OCI-LY7 (cell line): ENCODE measurements around the gene SNAP91. TPM values are rescaled to one million over a fixed set of nuclear protein-coding genes. Genes with fewer than 3 reads are reported as not detected.
"Not testable (repeated sequence)": the region's sequence is repeated elsewhere in the genome, so short reads cannot be mapped to it uniquely, and the experiment has no call there.

ENCODE experiments used
- BruUV-seq: library from RNA; stranded (reverse); fragments of 400-500 nt; replicated peaks from 2 replicates; lab custom pipeline; 2021; lab: Mats Ljungman, UMichigan
- CTCF ChIA-PET: fragments of 300-600 bp; sonication (Branson Sonifier 250); formaldehyde crosslinking; loops from one replicate; lab custom pipeline; 2022; ENCODE audit warnings: antibody characterized with exemption; ENCODE audit not compliant: unreplicated experiment; lab: Charles Lee
- POLR2A ChIA-PET: fragments of 300-600 bp; sonication (Branson Sonifier 250); formaldehyde crosslinking; loops from one replicate; lab custom pipeline; 2022; ENCODE audit warnings: antibody characterized with exemption; lab: Charles Lee
- DNase-seq: peaks from one replicate; pipeline ENCODE4 v3.0.0-alpha.2; 2015; ENCODE audit warnings: low spot score
- H2AFZ ChIP-seq: fragments of 200-600 bp; sonication (generic), shearing (Covaris generic); 2 replicates; pipeline ENCODE4 v1.6.1; 2014; ENCODE audit warnings: mild to moderate bottlenecking, antibody characterized with exemption, low read length, moderate library complexity
- H3K27ac ChIP-seq: fragments of 200-600 bp; sonication (generic); 2 replicates; pipeline ENCODE4 v1.5.1; 2014; ENCODE audit warnings: mixed run types, low read depth, mild to moderate bottlenecking, moderate library complexity, low read length, inconsistent platforms; ENCODE audit not compliant: poor library complexity, severe bottlenecking
- H3K36me3 ChIP-seq: fragments of 200-600 bp; sonication (generic); 2 replicates; pipeline ENCODE4 v1.6.1; 2014; ENCODE audit warnings: mild to moderate bottlenecking, antibody characterized with exemption, low read length, moderate library complexity, mixed read lengths; ENCODE audit not compliant: insufficient read depth
- H3K4me1 ChIP-seq: fragments of 200-600 bp; sonication (generic); 2 replicates; pipeline ENCODE4 v1.5.1; 2014; ENCODE audit warnings: mild to moderate bottlenecking, low read length; ENCODE audit not compliant: insufficient read depth, poor library complexity, severe bottlenecking
- H3K4me2 ChIP-seq: fragments of 200-600 bp; sonication (generic); 2 replicates; pipeline ENCODE4 v1.6.1; 2014; ENCODE audit warnings: mild to moderate bottlenecking, low read length
- H3K4me3 ChIP-seq: fragments of 200-600 bp; sonication (generic); 2 replicates; pipeline ENCODE4 v1.5.1; 2014; ENCODE audit warnings: mild to moderate bottlenecking, low read depth, low read length; ENCODE audit not compliant: poor library complexity, severe bottlenecking
- H3K79me2 ChIP-seq: fragments of 200-600 bp; sonication (generic); 2 replicates; pipeline ENCODE4 v1.6.1; 2016; ENCODE audit warnings: low read depth, mild to moderate bottlenecking, low read length, moderate library complexity, mixed read lengths; ENCODE audit not compliant: insufficient read depth
- H3K9me2 ChIP-seq: fragments of 200-600 bp; sonication (generic); 2 replicates; pipeline ENCODE4 v1.6.1; 2016; ENCODE audit warnings: mild to moderate bottlenecking, low read length, mixed read lengths; ENCODE audit not compliant: insufficient read depth
- H3K9me3 ChIP-seq: fragments of 200-600 bp; sonication (generic); 2 replicates; pipeline ENCODE4 v1.6.1; 2014; ENCODE audit warnings: mild to moderate bottlenecking, mixed run types, low read length, mixed read lengths
- H4K20me1 ChIP-seq: fragments of 200-600 bp; sonication (generic); 2 replicates; pipeline ENCODE4 v1.6.1; 2014; ENCODE audit warnings: mild to moderate bottlenecking, antibody characterized with exemption, low read length, moderate library complexity, mixed read lengths; ENCODE audit not compliant: insufficient read depth
- EZH2phosphoT487 ChIP-seq: fragments of 200-600 bp; sonication (generic); IDR thresholded peaks from 2 replicates; pipeline ENCODE4 v1.6.1; 2018; ENCODE audit warnings: low read depth, borderline replicate concordance, mild to moderate bottlenecking, mixed run types, antibody characterized with exemption, low read length, moderate library complexity, mixed read lengths
- intact Hi-C: fragments of 100-400 bp; cut with micrococcal nuclease; formaldehyde crosslinking; loops from one replicate; pipeline ENCODE4 v1.10.0; 2022; ENCODE audit not compliant: unreplicated experiment
- total RNA-seq, 2 experiments: library from RNA; depleted of rRNA in 1 of 2; stranded (reverse); fragments of >200 nt in 1 of 2; shearing (Covaris generic) in 1 of 2; gene quantifications; 2 replicates each; pipeline ENCODE4 v1.2.3, GENCODE V29; 2014 to 2022
- TF ChIP-seq, protein P1 (sequence below): fragments of 200-600 bp; sonication (generic); conservative IDR thresholded peaks from 2 replicates; pipeline ENCODE4 v1.5.1; 2014; ENCODE audit warnings: mild to moderate bottlenecking, antibody characterized with exemption, low read length, moderate library complexity, mixed read lengths

The SNAP91 gene
- total RNA-seq, 2 experiments from 2014 or later = not detected

DNA sequence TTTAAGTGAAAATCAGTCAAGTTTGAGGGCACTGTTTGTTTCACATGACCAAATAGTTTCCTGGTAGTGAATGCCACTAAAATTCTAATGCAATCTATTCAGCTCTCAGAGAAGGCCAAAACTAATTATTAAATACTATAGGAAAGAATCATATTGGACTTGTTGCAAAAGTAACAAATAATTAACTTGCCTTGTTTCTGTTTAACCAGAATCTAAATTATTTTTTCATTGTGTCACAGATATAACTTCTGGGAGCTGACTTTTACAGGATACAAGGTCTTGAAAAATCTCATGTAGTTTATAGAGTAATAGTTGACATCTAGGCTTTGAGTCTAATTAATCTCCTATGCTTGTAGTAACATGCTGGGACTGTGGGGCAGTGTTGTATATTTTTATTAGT is 152.0 kb downstream of the SNAP91 start:
- Histone ChIP-seq H4K20me1 (no peaks in the 10 kb centered on the region), H3K4me3 (no peak overlapping the region), H3K27ac (no peak overlapping the region), H3K79me2 (no peaks in the 10 kb centered on the region), H3K9me3 (no peaks in the 10 kb centered on the region), H3K4me1 (no peaks in the 10 kb centered on the region), H3K9me2 (no peaks in the 10 kb centered on the region), H2AFZ (no peak overlapping the region), H3K36me3 (no peaks in the 10 kb centered on the region), H3K4me2 (no peak overlapping the region)
- intact Hi-C loops = no loop called here
- CTCF ChIA-PET = no interaction called here
- POLR2A ChIA-PET = no interaction called here
- TF ChIP-seq, protein P1, sequence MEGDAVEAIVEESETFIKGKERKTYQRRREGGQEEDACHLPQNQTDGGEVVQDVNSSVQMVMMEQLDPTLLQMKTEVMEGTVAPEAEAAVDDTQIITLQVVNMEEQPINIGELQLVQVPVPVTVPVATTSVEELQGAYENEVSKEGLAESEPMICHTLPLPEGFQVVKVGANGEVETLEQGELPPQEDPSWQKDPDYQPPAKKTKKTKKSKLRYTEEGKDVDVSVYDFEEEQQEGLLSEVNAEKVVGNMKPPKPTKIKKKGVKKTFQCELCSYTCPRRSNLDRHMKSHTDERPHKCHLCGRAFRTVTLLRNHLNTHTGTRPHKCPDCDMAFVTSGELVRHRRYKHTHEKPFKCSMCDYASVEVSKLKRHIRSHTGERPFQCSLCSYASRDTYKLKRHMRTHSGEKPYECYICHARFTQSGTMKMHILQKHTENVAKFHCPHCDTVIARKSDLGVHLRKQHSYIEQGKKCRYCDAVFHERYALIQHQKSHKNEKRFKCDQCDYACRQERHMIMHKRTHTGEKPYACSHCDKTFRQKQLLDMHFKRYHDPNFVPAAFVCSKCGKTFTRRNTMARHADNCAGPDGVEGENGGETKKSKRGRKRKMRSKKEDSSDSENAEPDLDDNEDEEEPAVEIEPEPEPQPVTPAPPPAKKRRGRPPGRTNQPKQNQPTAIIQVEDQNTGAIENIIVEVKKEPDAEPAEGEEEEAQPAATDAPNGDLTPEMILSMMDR = no peak
- no peak for TF ChIP-seq EZH2phosphoT487
- no TSS peak for BruUV-seq
- DNase-seq = no peak

DNA sequence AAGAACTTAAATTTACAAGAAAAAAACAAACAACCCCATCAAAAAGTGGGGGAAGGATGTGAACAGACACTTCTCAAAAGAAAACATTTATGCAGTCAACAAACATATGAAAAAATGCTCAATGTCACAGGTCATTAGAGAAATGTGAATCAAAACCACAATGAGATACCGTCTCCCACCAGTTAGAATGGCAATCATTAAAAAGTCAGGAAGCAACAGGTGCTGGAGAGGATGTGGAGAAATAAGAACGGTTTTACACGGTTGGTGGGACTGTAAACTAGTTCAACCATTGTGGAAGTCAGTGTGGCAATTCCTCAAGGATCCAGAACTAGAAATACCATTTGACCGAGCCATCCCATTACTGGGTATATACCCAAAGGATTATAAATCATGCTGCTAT is 157.2 kb downstream of the SNAP91 start:
- H3K9me3 ChIP-seq, POLR2A ChIA-PET, H2AFZ ChIP-seq, CTCF ChIA-PET, H3K79me2 ChIP-seq, H4K20me1 ChIP-seq, intact Hi-C loops, H3K4me1 ChIP-seq, BruUV-seq, H3K4me2 ChIP-seq, H3K27ac ChIP-seq, DNase-seq, H3K36me3 ChIP-seq, H3K4me3 ChIP-seq, H3K9me2 ChIP-seq: not testable (repeated sequence)

DNA sequence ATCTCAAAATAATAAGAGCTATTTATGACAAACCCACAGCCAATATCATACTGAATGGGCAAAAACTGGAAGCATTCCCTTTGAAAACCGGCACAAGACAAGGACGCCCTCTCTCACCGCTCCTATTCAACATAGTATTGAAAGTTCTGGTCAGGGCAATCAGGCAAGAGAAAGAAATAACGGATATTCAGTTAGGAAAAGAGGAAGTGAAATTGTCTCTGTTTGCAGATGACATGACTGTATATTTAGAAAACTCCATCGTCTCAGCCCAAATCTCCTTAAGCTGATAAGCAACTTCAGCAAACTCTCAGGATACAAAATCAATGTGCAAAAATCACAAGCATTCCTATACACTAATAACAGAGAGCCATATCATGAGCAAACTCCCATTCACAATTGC is 158.4 kb downstream of the SNAP91 start:
- H4K20me1 ChIP-seq, H3K27ac ChIP-seq, H3K9me3 ChIP-seq, H3K4me3 ChIP-seq, intact Hi-C loops, CTCF ChIA-PET, H3K9me2 ChIP-seq, DNase-seq, POLR2A ChIA-PET, H3K4me2 ChIP-seq, H3K36me3 ChIP-seq, H3K4me1 ChIP-seq, BruUV-seq, H2AFZ ChIP-seq, H3K79me2 ChIP-seq: not testable (repeated sequence)

DNA sequence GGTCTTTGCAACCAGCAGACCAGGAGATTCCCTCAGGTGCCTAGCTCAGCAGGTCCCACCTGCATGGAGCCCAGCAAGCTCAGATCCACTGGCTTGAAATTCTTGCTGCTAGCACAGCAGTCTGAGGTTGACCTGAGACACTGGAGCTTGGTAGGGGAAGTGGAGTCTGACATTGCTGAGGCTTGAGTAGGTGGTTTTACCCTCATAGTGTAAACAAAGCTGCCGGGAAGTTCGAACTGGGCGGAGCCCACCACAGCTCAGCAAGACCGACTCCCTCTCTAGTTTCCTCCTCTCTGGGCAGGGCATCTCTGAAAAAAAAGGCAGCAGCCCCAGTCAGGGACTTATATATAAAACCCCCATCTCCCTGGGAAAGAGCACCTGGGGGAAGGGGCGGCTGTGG is 162.3 kb downstream of the SNAP91 start:
- H3K79me2 ChIP-seq = no peaks in the 10 kb centered on the region
- no peak for DNase-seq
- H2AFZ ChIP-seq = no peak overlapping the region
- TF ChIP-seq, protein P1 = no peak
- no peak for TF ChIP-seq EZH2phosphoT487
- no peaks in the 10 kb centered on the region for H3K36me3 ChIP-seq
- no peak overlapping the region for H3K27ac ChIP-seq
- no peak overlapping the region for H3K4me3 ChIP-seq
- POLR2A ChIA-PET = interaction anchor here (1.2 to 1.3 kb wide), 2 partner anchors 9 to 13 kb away, joined by 3 to 4 read pairs; no protein-coding TSS in a partner anchor
- CTCF ChIA-PET = no interaction called here
- no peak overlapping the region for H3K4me2 ChIP-seq
- no peaks in the 10 kb centered on the region for H4K20me1 ChIP-seq
- BruUV-seq = no TSS peak
- intact Hi-C loops = no loop called here
- H3K4me1 ChIP-seq = no peaks in the 10 kb centered on the region
- no peaks in the 10 kb centered on the region for H3K9me2 ChIP-seq
- no peaks in the 10 kb centered on the region for H3K9me3 ChIP-seq
